ENCODE measurements around the gene FLVCR2.

- TF ChIP-seq CTCF (IDR thresholded peaks at IDR 0.05; ENCODE audit: low read depth, low read length, poor library complexity, severe bottlenecking) (no peak), EZH2phosphoT487 (IDR thresholded peaks at IDR 0.05; ENCODE audit: borderline replicate concordance, low read length) (no peak)
These were observed 13.0 kb downstream of the FLVCR2 start for GRCh38 chr14:75591331-75591946.

Data from DOHH2 (cell line).